Measurements from ENCODE around the gene CD79A. TPM values are rescaled to one million over a fixed set of nuclear protein-coding genes. Genes with fewer than 3 reads are reported as not detected.

Gene CD79A
- total RNA-seq, 2 experiments from 2014 or later, result 3.7 to 3.8 TPM

DNA sequence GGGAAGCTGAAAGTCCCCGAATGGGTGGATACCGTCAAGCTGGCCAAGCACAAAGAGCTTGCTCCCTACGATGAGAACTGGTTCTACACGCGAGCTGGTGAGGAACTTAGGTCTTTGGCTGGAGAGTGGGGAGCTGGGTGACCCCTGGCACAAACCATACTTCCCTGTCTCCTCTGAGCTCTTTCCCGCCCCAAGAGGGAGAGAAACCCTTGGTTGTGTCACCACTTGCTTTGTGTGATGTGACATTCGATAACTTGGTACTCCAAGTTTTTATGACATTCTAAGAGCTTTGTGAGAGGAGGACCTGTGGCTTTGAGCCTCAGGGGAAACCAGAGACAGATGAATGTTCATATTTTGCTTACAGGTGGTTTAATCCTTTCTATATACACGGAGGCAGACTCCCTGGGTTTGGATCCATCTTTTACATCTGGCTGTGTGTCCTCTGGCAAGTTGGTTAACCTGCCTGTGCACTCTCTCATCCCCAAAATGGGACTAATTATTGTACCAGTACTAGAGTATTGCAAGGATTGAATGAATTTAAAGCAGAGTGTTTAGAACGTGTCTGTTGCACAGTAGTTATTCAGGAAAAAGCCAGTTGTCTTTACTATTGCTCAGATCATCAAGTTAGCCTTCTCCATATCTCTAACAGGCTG lies 15.8 kb upstream of the CD79A start:
- Histone ChIP-seq H3K36me3 (ENCODE audit: insufficient read depth, low read length) (peaks cover 45% of the 10 kb centered on the region), H3K27ac (ENCODE audit: low read depth in 1 of 2, low read length in 2 of 2) (peak overlapping the region; percentile 59 to 89), H3K9me3 (ENCODE audit: control insufficient read depth in 1 of 2, insufficient read depth in 1 of 2, low read length in 2 of 2) (no peaks in the 10 kb centered on the region), H3K4me3 (ENCODE audit: low read length) (peak overlapping the region; percentile 74), H3K4me1 (ENCODE audit: insufficient read depth, low read length) (peaks cover 61% of the 10 kb centered on the region), H3K27me3 (ENCODE audit: control insufficient read depth in 1 of 2, insufficient read depth in 2 of 2, low read length in 2 of 2) (no peaks in the 10 kb centered on the region)
- H3K27me3 Mint-ChIP-seq, result no peaks in the 10 kb centered on the region
- H3K27ac Mint-ChIP-seq, result peak overlapping the region; percentile 86
- no peaks in the 10 kb centered on the region for H3K9me3 Mint-ChIP-seq
- intact Hi-C loops (cut with DNase I, micrococcal nuclease), result loop anchor here in 1 of 2 experiments (2.0 kb wide), 2 partner anchors 98 to 216 kb away; partner anchors contain the start of genes RABAC1 and ZNF574
- DNase-seq (no peak), ATAC-seq (ENCODE audit: poor library complexity) (no peak)
- ChIA-PET CTCF (interaction anchor here (0.7 to 3.2 kb wide), 4 partner anchors 11 to 108 kb away, joined by 3 to 59 read pairs (median 28); partner anchors contain the start of genes ARHGEF1 and RABAC1), POLR2A (interaction anchor here (0.8 to 3.2 kb wide), 7 partner anchors 11 to 340 kb away, joined by 4 to 184 read pairs (median 19); partner anchors contain the start of gene ARHGEF1)
- peaks cover 57% of the 10 kb centered on the region for H3K36me3 Mint-ChIP-seq (ENCODE audit: low read depth)
- peaks cover 50% of the 10 kb centered on the region for H3K4me1 Mint-ChIP-seq (ENCODE audit: low read depth)
- peak overlapping the region; percentile 87 for H3K4me3 Mint-ChIP-seq
- TF ChIP-seq, protein P1, sequence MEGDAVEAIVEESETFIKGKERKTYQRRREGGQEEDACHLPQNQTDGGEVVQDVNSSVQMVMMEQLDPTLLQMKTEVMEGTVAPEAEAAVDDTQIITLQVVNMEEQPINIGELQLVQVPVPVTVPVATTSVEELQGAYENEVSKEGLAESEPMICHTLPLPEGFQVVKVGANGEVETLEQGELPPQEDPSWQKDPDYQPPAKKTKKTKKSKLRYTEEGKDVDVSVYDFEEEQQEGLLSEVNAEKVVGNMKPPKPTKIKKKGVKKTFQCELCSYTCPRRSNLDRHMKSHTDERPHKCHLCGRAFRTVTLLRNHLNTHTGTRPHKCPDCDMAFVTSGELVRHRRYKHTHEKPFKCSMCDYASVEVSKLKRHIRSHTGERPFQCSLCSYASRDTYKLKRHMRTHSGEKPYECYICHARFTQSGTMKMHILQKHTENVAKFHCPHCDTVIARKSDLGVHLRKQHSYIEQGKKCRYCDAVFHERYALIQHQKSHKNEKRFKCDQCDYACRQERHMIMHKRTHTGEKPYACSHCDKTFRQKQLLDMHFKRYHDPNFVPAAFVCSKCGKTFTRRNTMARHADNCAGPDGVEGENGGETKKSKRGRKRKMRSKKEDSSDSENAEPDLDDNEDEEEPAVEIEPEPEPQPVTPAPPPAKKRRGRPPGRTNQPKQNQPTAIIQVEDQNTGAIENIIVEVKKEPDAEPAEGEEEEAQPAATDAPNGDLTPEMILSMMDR (IDR thresholded peaks at IDR 0.05), result no peak

DNA sequence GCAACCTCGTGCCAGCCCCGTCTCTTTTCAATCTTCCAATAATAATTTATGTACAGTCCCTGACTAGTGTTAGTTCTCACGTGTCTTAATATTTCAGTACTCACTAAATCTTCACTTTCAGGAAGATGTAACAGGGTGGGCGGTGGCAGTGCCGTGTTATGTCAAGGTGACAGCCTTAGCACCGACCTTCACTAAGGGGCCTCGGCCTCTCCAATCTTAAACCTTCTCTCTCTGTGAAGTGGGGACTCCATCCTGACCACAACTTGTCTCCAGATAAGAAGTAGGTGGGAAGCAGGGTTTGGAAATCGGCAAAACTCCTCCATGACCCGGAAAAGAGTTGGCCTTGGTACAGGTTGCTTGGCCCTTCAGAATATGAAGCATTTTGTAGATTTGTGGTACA lies 15.2 kb upstream of the CD79A start:
- TF ChIP-seq, protein P1 (IDR thresholded peaks at IDR 0.05), result no peak
- Histone ChIP-seq H3K27me3 (ENCODE audit: control insufficient read depth in 1 of 2, insufficient read depth in 2 of 2, low read length in 2 of 2) (no peaks in the 10 kb centered on the region), H3K4me1 (ENCODE audit: insufficient read depth, low read length) (peaks cover 66% of the 10 kb centered on the region), H3K27ac (ENCODE audit: low read depth in 1 of 2, low read length in 2 of 2) (peak overlapping the region in 1 of 2 donors; percentile 8), H3K36me3 (ENCODE audit: insufficient read depth, low read length) (peaks cover 48% of the 10 kb centered on the region), H3K4me3 (ENCODE audit: low read length) (no peak overlapping the region), H3K9me3 (ENCODE audit: control insufficient read depth in 1 of 2, insufficient read depth in 1 of 2, low read length in 2 of 2) (no peaks in the 10 kb centered on the region)
- DNase-seq (no peak), ATAC-seq (ENCODE audit: poor library complexity) (no peak)
- intact Hi-C loops (cut with DNase I, micrococcal nuclease), result loop anchor here in 1 of 2 experiments (2.0 kb wide), 2 partner anchors 97 to 215 kb away; partner anchors contain the start of genes RABAC1 and ZNF574
- ChIA-PET POLR2A (interaction anchor here (1.9 to 3.2 kb wide), 4 partner anchors 11 to 26 kb away, joined by 6 to 184 read pairs (median 73); partner anchors contain the start of gene ARHGEF1), CTCF (interaction anchor here (2.9 to 3.2 kb wide), 2 partner anchors 10 to 24 kb away, joined by 50 to 59 read pairs; partner anchors contain the start of gene ARHGEF1)
- H3K4me3 Mint-ChIP-seq, result peak overlapping the region; percentile 87
- H3K4me1 Mint-ChIP-seq (ENCODE audit: low read depth), result peaks cover 54% of the 10 kb centered on the region
- H3K27ac Mint-ChIP-seq, result peak overlapping the region; percentile 86
- peaks cover 60% of the 10 kb centered on the region for H3K36me3 Mint-ChIP-seq (ENCODE audit: low read depth)
- H3K27me3 Mint-ChIP-seq, result no peaks in the 10 kb centered on the region
- no peaks in the 10 kb centered on the region for H3K9me3 Mint-ChIP-seq

DNA sequence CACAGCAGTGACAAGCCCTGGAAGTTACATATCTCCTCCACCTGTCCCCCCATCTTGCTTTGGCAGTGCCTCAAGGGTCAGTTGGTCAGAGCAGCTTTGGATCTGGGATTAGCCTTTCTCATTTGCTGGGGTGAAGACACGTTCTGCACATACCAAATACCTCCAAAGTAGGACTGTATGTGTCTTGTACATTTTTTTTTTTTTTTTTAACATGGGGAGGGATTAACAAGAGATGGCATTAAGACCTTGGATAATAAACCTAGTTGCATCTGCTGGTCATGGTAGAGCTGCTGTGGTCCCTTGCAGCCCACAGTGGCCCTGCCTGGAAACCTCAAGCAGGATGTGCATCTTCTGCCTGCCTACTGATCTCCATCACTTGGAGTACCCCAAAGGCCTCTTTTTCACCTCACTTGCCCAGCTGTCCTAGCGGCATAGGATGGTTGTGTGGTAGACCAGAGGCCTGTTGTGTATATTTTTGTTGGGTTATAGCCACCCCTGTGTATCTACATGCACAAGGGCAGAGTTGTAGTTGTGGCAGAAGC lies 14.6 kb upstream of the CD79A start:
- Mint-ChIP-seq H3K27ac (peak overlapping the region; percentile 86), H3K9me3 (no peaks in the 10 kb centered on the region), H3K27me3 (no peaks in the 10 kb centered on the region), H3K4me3 (peak overlapping the region; percentile 73), H3K4me1 (ENCODE audit: low read depth) (peaks cover 55% of the 10 kb centered on the region), H3K36me3 (ENCODE audit: low read depth) (peaks cover 60% of the 10 kb centered on the region)
- no peak overlapping the region for H3K4me3 ChIP-seq (ENCODE audit: low read length)
- intact Hi-C loops (cut with DNase I, micrococcal nuclease), result no loop called here
- H3K4me1 ChIP-seq (ENCODE audit: insufficient read depth, low read length), result peaks cover 73% of the 10 kb centered on the region
- CTCF ChIA-PET, result interaction anchor here (1.2 to 3.1 kb wide), 4 partner anchors 11 to 97 kb away, joined by 3 to 12 read pairs (median 6); partner anchors contain the start of gene RABAC1
- POLR2A ChIA-PET, result interaction anchor here (1.0 to 2.4 kb wide), 4 partner anchors 9 to 25 kb away, joined by 3 to 21 read pairs (median 4); no protein-coding TSS in a partner anchor
- peak overlapping the region in 1 of 2 donors; percentile 5 for H3K27ac ChIP-seq (ENCODE audit: low read depth in 1 of 2, low read length in 2 of 2)
- ATAC-seq (ENCODE audit: poor library complexity), result no peak
- DNase-seq, result no peak
- H3K9me3 ChIP-seq (ENCODE audit: control insufficient read depth in 1 of 2, insufficient read depth in 1 of 2, low read length in 2 of 2), result no peaks in the 10 kb centered on the region
- H3K36me3 ChIP-seq (ENCODE audit: insufficient read depth, low read length), result peaks cover 53% of the 10 kb centered on the region
- TF ChIP-seq, protein P1 (IDR thresholded peaks at IDR 0.05), result no peak
- H3K27me3 ChIP-seq (ENCODE audit: control insufficient read depth in 1 of 2, insufficient read depth in 2 of 2, low read length in 2 of 2), result no peaks in the 10 kb centered on the region

Data from CD4-positive, alpha-beta T cell (primary cell).